ENCODE data around the gene DBNDD1. TPM values are rescaled to one million over a fixed set of nuclear protein-coding genes. Genes with fewer than 3 reads are reported as not detected.
"Not testable (repeated sequence)": the region's sequence is repeated elsewhere in the genome, so short reads cannot be mapped to it uniquely, and the experiment has no call there.

The DBNDD1 gene
- total RNA-seq, 2 donors from 2014 or later = 8.7 to 19.9 TPM

DNA sequence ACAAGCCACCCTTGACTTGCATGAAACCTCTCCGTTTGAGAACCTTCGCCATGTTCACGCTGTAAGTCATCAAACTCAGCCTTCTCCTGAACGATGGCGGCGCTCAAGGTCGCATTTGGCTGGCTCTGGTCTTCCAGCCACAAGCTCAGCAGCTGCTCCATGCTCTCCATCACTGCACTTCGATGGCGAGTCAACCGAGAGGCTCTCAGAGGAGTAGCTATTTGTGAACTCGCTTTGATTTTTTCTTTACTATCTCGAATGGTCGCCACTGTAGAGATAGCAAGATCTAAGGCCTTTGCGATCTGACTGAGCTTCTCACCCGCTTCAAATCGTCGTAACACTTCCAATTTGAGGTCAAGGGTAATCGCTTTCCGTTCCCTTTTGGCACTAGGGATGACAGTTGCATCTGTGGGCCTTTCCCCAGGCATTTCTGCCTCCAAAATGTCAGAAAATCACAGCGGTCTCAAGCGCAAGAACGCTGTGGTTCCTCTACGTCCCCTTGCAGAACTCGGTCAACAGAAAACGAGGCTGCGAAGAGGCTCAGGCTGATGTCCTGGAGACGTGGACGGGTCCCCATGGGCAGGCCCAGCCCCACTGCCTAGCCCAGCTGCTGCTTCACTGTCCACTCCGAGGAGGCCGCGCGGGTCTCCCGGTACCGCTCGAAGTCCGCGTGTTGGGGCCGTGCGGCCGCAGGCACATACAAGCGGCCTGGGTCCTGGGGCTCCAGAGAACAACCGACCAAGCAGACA lies 47.6 kb downstream of the DBNDD1 start:
- TF ChIP-seq, protein P1, sequence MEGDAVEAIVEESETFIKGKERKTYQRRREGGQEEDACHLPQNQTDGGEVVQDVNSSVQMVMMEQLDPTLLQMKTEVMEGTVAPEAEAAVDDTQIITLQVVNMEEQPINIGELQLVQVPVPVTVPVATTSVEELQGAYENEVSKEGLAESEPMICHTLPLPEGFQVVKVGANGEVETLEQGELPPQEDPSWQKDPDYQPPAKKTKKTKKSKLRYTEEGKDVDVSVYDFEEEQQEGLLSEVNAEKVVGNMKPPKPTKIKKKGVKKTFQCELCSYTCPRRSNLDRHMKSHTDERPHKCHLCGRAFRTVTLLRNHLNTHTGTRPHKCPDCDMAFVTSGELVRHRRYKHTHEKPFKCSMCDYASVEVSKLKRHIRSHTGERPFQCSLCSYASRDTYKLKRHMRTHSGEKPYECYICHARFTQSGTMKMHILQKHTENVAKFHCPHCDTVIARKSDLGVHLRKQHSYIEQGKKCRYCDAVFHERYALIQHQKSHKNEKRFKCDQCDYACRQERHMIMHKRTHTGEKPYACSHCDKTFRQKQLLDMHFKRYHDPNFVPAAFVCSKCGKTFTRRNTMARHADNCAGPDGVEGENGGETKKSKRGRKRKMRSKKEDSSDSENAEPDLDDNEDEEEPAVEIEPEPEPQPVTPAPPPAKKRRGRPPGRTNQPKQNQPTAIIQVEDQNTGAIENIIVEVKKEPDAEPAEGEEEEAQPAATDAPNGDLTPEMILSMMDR (IDR thresholded peaks at IDR 0.05) = no peak
- peak overlapping the region; percentile 82 for H3K4me3 ChIP-seq
- peaks cover 17 to 24% of the 10 kb centered on the region in 2 donors for H3K4me1 ChIP-seq (ENCODE audit: control insufficient read depth in 1 of 2, low read depth in 2 of 2)
- no peak for DNase-seq (ENCODE audit: low spot score)
- H3K27ac ChIP-seq = peak overlapping the region; percentile 77 to 86
- no peak for ATAC-seq (ENCODE audit: insufficient number of reproducible peaks, low FRiP score, low read depth)
- no peaks in the 10 kb centered on the region for H3K36me3 ChIP-seq
- no peaks in the 10 kb centered on the region for H3K27me3 ChIP-seq (replicated peaks; ENCODE audit: insufficient read depth)
- H3K9me3 ChIP-seq = no peaks in the 10 kb centered on the region

DNA sequence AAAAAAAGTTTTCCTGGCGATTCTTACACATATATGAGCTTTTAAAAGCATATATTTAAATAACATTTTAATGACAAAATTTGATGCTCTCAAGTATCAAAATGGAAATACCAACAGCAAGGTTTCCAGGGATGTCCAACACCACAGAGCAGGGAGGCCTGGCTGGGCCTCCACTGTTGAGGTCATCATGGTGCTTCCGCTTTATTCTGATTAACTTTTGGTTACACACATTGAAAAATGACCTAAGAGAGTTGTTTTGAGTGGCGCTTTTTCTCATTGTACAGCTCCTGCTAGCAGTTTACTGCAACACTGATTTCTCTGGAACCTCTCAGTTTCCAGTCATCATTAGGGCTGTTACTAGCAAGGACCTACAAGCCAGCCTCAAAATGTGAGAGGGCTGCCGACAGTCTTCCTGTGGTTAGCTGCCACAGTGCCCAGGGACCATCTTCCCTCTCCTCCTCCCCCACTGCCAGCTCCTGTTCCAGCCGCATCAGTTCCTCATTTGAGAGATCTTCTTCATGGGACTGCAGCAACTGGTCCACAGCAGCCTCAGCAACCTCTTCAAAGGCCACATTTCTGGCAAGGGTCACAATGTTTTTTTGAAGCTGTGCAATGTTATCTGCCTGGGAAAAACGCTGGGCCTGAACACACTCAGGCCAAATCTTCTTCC lies 49.4 kb downstream of the DBNDD1 start:
- H3K27me3 ChIP-seq (replicated peaks; ENCODE audit: insufficient read depth) = no peaks in the 10 kb centered on the region
- TF ChIP-seq, protein P1 (IDR thresholded peaks at IDR 0.05) = no peak
- no peak overlapping the region for H3K27ac ChIP-seq
- DNase-seq (ENCODE audit: low spot score) (no peak), ATAC-seq (ENCODE audit: insufficient number of reproducible peaks, low FRiP score, low read depth) (no peak)
- H3K36me3 ChIP-seq = no peaks in the 10 kb centered on the region
- H3K9me3 ChIP-seq = no peaks in the 10 kb centered on the region
- no peak overlapping the region for H3K4me3 ChIP-seq
- peaks cover 17 to 24% of the 10 kb centered on the region in 2 donors for H3K4me1 ChIP-seq (ENCODE audit: control insufficient read depth in 1 of 2, low read depth in 2 of 2)

DNA sequence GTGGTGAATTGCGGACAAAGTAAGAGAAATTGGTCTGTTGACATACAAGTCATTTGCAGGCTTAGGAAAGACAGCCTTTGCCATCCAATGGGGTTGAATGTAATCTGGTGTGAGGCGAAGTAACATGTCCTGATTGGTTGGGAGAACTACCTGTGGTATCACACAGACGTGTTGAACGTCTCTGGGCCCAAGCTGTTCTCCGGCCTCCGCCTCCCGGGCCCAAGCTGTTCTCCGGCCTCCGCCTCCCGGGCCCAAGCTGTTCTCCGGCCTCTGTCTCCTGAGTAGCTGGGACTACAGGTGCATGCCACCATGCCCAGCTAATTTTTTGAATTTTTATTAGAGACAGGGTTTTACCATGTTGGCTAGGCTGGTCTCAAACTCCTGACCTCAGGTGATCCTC lies 51.2 kb downstream of the DBNDD1 start:
- not testable (repeated sequence) for DNase-seq (ENCODE audit: low spot score); H3K27me3 ChIP-seq (replicated peaks; ENCODE audit: insufficient read depth); H3K27ac ChIP-seq; H3K9me3 ChIP-seq; ATAC-seq (ENCODE audit: insufficient number of reproducible peaks, low FRiP score, low read depth); H3K4me3 ChIP-seq; H3K36me3 ChIP-seq
- H3K4me1 ChIP-seq (ENCODE audit: control insufficient read depth in 1 of 2, low read depth in 2 of 2) = peaks cover 9 to 14% of the 10 kb centered on the region in 2 donors

DNA sequence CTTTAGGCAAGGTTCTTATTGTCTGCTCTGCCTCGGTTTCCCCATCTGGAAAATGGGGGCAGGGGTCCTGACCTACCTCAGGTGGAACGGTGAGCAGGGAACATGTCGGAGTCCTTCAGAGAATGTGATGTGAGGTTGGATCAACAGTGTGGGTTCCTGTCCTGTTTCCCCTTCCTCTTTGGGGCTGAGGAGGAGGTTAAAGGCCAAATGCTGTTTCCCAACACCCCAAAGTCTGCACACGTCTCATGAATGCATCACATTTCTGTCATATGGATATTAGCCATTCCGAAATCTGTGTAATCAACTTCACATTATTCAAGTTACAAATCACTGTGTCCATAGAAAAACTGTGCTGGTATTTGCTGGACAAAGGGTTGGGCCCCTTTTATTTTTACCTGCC lies 51.8 kb downstream of the DBNDD1 start:
- H3K27me3 ChIP-seq (replicated peaks; ENCODE audit: insufficient read depth); H3K27ac ChIP-seq; ATAC-seq (ENCODE audit: insufficient number of reproducible peaks, low FRiP score, low read depth); H3K4me3 ChIP-seq; DNase-seq (ENCODE audit: low spot score); H3K36me3 ChIP-seq; H3K9me3 ChIP-seq: not testable (repeated sequence)
- H3K4me1 ChIP-seq (ENCODE audit: control insufficient read depth in 1 of 2, low read depth in 2 of 2) = peaks cover 9 to 14% of the 10 kb centered on the region in 2 donors

DNA sequence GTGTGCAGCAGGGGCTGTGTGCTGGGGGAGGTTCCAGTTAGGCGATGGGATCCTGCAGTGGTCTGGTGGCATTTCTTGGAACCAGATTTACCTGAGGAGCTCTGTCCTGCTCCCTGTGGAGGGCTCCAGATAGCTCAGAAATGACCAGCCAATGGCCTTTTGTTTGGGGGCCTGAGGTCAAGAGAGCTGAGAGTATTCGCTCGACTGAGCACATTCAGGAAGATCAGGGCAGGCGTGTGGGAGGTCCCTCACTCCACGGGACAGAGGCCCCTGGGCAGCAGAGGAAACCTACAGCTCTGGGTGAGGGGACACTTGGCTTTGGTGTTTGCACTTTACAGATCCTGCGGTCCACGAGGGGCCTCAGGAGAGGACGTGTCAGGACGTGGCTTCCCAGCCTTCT lies 52.5 kb downstream of the DBNDD1 start:
- Histone ChIP-seq H3K4me1 (ENCODE audit: control insufficient read depth in 1 of 2, low read depth in 2 of 2) (peaks cover 7 to 9% of the 10 kb centered on the region in 2 donors), H3K36me3 (peaks cover 3% of the 10 kb centered on the region), H3K4me3 (no peak overlapping the region), H3K27me3 (replicated peaks; ENCODE audit: insufficient read depth) (no peaks in the 10 kb centered on the region), H3K27ac (no peak overlapping the region), H3K9me3 (no peaks in the 10 kb centered on the region)
- TF ChIP-seq, protein P1 (IDR thresholded peaks at IDR 0.05) = no peak
- no peak for ATAC-seq (ENCODE audit: insufficient number of reproducible peaks, low FRiP score, low read depth)
- DNase-seq (ENCODE audit: low spot score) = no peak

- H3K4me3 ChIP-seq = no peak overlapping the region
- TF ChIP-seq, protein P1 (IDR thresholded peaks at IDR 0.05) = no peak
- H3K9me3 ChIP-seq = no peaks in the 10 kb centered on the region
- peaks cover 3% of the 10 kb centered on the region for H3K36me3 ChIP-seq
- ATAC-seq (ENCODE audit: insufficient number of reproducible peaks, low FRiP score, low read depth) = no peak
- no peak overlapping the region for H3K27ac ChIP-seq
- H3K27me3 ChIP-seq (replicated peaks; ENCODE audit: insufficient read depth) = no peaks in the 10 kb centered on the region
- no peak for DNase-seq (ENCODE audit: low spot score)
- H3K4me1 ChIP-seq (ENCODE audit: control insufficient read depth in 1 of 2, low read depth in 2 of 2) = no peaks in the 10 kb centered on the region
Observed at GRCh38 chr16:89965447-89966225, 53.6 kb downstream of the DBNDD1 start.

Measured in thoracic aorta (tissue), 2 donors.